ENCODE data around the gene SLC46A3.

SLC46A3 gene

GRCh38 chr13:28699246-28699645 is 19.5 kb downstream of the SLC46A3 start (continued):
- no peak for TF ChIP-seq CREB5 (CRISPR knock-in tag; IDR thresholded peaks at IDR 0.05; ENCODE audit: low read depth)
- TF ChIP-seq ZFP30 (CRISPR knock-in tag; IDR thresholded peaks at IDR 0.05) = no peak
- TF ChIP-seq RARB (CRISPR knock-in tag; IDR thresholded peaks at IDR 0.05) = no peak
- no peak for TF ChIP-seq SNAI2 (CRISPR knock-in tag; IDR thresholded peaks at IDR 0.05)
- no peak for TF ChIP-seq OSR1 (CRISPR knock-in tag; IDR thresholded peaks at IDR 0.05)
- no peak for TF ChIP-seq GLIS3 (CRISPR knock-in tag; IDR thresholded peaks at IDR 0.05)
- TF ChIP-seq ISL1 (CRISPR knock-in tag; IDR thresholded peaks at IDR 0.05) = no peak
- no peak for TF ChIP-seq ZNF70 (CRISPR knock-in tag; IDR thresholded peaks at IDR 0.05)

- TF ChIP-seq CSDC2 (CRISPR knock-in tag; IDR thresholded peaks at IDR 0.05) = no peak
- no peak for TF ChIP-seq ISL1 (CRISPR knock-in tag; IDR thresholded peaks at IDR 0.05)
- TF ChIP-seq PATZ1 (CRISPR knock-in tag; IDR thresholded peaks at IDR 0.05; ENCODE audit: borderline replicate concordance) = no peak
Measured at GRCh38 chr13:28697441-28697840, 21.3 kb downstream of the SLC46A3 start.

GRCh38 chr13:28693605-28694491 is 24.9 kb downstream of the SLC46A3 start:
- ATAC-seq = peak; percentile 71

More at GRCh38 chr13:28697441-28697840, 21.3 kb downstream of the SLC46A3 start:
- no peak for ATAC-seq

GRCh38 chr13:28685892-28686291 is 32.9 kb downstream of the SLC46A3 start:
- no peak for ATAC-seq

More at GRCh38 chr13:28685892-28686291, 32.9 kb downstream of the SLC46A3 start:
- TF ChIP-seq CSDC2 (CRISPR knock-in tag; IDR thresholded peaks at IDR 0.05) (no peak), TOX (CRISPR knock-in tag; IDR thresholded peaks at IDR 0.05; ENCODE audit: borderline replicate concordance) (no peak), BACH2 (CRISPR knock-in tag; IDR thresholded peaks at IDR 0.05; ENCODE audit: borderline replicate concordance) (no peak), PATZ1 (CRISPR knock-in tag; IDR thresholded peaks at IDR 0.05; ENCODE audit: borderline replicate concordance) (no peak), CSRNP3 (CRISPR knock-in tag; IDR thresholded peaks at IDR 0.05) (no peak), ISL1 (CRISPR knock-in tag; IDR thresholded peaks at IDR 0.05) (no peak), RARB (CRISPR knock-in tag; IDR thresholded peaks at IDR 0.05) (no peak), POU6F1 (CRISPR knock-in tag; IDR thresholded peaks at IDR 0.05; ENCODE audit: borderline replicate concordance, low read depth) (no peak), ZNF70 (CRISPR knock-in tag; IDR thresholded peaks at IDR 0.05) (no peak), ZFP3 (CRISPR knock-in tag; IDR thresholded peaks at IDR 0.05) (no peak), ZFP30 (CRISPR knock-in tag; IDR thresholded peaks at IDR 0.05) (no peak), ARNTL (CRISPR knock-in tag; IDR thresholded peaks at IDR 0.05; ENCODE audit: borderline replicate concordance, low read depth) (no peak), ZC3H10 (CRISPR knock-in tag; IDR thresholded peaks at IDR 0.05) (no peak), CREB5 (CRISPR knock-in tag; IDR thresholded peaks at IDR 0.05; ENCODE audit: low read depth) (no peak), TSHZ2 (CRISPR knock-in tag; IDR thresholded peaks at IDR 0.05) (no peak), ZNF8 (CRISPR knock-in tag; IDR thresholded peaks at IDR 0.05) (no peak), GLIS3 (CRISPR knock-in tag; IDR thresholded peaks at IDR 0.05) (no peak)

All from SK-N-SH treated with all-trans-retinoic acid at 6 μM for 48 hours (cell line).